Measurements from ENCODE around the gene SSTR4.

- TF ChIP-seq, protein P1, sequence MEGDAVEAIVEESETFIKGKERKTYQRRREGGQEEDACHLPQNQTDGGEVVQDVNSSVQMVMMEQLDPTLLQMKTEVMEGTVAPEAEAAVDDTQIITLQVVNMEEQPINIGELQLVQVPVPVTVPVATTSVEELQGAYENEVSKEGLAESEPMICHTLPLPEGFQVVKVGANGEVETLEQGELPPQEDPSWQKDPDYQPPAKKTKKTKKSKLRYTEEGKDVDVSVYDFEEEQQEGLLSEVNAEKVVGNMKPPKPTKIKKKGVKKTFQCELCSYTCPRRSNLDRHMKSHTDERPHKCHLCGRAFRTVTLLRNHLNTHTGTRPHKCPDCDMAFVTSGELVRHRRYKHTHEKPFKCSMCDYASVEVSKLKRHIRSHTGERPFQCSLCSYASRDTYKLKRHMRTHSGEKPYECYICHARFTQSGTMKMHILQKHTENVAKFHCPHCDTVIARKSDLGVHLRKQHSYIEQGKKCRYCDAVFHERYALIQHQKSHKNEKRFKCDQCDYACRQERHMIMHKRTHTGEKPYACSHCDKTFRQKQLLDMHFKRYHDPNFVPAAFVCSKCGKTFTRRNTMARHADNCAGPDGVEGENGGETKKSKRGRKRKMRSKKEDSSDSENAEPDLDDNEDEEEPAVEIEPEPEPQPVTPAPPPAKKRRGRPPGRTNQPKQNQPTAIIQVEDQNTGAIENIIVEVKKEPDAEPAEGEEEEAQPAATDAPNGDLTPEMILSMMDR (IDR thresholded peaks at IDR 0.05), result no peak
- TF ChIP-seq EP300 (IDR thresholded peaks at IDR 0.05), result no peak
- no peak for TF ChIP-seq POLR2A (IDR thresholded peaks at IDR 0.05)
These were observed 8.3 kb downstream of the SSTR4 start for GRCh38 chr20:23043376-23043775.

All from ovary (tissue), 3 donors.